Fibroblast of peridontal ligament (primary cell): ENCODE results near the gene UBE2E1.
A peak's percentile ranks its signal among the peaks of the same experiment; 100 is the strongest.
"Not testable (repeated sequence)": the region's sequence is repeated elsewhere in the genome, so short reads cannot be mapped to it uniquely, and the experiment has no call there.

ENCODE experiments used
- DNase-seq: peaks from one replicate; pipeline ENCODE4 v3.0.0-alpha.2; 2010; ENCODE audit errors: extremely low read depth

UBE2E1 gene

DNA sequence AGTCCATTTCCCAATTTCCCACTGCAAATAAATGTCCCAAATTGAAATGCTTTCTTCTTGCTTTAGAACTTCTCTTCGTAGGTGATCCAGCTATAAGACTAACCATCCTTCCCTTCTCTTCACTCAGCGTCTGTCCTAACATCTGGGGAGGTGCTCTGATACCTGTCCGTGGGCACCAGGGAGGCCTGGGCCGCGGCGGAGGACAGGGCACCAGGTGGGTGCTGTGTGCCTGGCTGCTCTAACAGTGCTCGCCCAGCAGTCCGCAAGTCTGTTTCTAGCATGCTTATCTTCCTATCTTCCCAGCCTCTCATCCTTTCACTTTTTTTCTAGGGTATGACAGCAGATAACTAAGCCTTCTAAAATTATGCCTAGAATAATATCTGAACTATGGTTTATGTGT, 73.7 kb downstream of the UBE2E1 start:
- no peak for DNase-seq

DNA sequence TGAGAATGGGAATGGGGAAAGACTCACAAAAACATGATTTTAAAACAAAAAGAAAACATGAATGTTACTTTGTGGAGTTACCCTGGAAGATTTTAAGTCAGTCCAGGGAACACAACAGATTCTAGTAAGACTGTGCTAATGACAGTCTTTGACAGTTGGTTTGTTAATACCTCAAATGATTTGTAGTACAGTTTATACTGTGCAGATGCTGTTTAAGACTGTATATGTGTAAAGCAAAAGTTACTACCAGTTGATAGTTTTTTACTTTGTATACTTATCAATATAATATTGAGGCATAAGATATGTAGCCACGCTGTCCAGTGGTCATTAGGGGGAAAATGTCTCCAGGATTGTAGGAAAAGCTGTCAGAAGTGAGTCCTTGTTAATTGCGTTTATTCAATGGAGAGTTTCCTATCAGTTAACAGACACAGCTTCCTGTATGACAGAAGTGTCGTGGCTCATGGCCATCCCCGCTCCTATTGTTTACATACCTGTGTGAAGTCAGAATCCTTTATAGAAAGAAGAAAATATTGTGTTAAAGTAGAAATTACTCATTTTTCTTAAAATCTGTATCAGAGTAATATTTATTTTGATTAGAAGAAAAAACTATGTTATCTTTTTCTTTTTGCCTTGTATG, 75.1 kb downstream of the UBE2E1 start:
- no peak for DNase-seq

DNA sequence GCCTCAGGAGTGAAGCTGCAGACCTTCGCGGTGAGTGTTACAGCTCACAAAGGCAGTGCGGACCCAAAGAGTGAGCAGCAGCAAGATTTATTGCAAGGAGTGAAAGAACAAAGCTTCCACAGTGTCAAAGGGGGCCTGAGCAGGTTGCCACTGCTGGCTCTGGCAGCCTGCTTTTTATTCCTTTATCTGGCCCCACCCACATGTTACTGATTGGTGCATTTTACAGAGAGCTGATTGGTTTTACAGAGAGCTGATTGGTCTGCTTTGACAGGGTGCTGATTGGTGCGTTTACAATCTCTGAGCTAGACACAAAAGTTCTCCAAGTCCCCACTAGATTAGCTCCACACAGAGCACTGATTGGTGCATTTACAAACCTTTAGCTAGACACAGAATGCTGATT, 76.2 kb downstream of the UBE2E1 start:
- DNase-seq: not testable (repeated sequence)

DNA sequence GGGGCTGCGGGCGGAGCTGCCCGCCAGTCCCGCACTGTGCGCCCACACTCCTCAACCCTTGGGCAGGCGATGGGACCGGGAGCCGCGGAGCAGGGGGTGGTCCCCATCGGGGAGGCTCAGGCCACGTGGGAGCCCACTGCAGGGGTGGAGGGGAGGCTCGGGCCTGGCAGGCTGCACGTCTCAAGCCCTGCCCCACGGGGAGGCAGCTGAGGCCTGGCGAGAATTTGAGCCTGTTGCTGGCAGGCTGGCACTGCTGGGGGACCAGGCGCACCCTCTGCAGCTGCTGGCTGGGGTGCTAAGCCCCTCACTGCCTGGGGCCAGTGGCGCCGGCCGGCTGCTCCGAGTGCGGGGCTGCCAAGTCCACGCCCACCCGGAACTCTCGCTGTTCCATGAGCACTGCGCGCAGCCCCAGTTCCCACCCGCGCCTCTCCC, 76.7 kb downstream of the UBE2E1 start:
- no peak for DNase-seq

DNA sequence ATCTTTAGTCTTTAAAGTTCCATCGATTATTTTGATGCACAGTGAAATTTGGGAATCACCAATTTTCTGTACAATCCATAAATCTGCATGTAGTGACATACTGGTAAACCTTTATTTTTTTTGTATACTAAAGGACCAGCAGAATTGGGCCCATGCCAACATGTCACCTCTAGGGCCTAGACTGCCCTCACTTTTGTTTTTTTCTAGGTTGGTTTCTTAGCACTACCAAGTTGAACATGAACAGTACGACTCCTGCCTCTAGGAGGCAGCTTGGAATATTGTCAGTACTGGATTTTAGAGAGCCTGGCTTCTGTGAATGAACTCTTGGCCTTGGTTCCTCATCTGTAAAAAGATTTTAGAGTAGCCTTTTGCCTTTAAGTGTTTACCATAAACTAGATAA, 78.7 kb downstream of the UBE2E1 start:
- no peak for DNase-seq

DNA sequence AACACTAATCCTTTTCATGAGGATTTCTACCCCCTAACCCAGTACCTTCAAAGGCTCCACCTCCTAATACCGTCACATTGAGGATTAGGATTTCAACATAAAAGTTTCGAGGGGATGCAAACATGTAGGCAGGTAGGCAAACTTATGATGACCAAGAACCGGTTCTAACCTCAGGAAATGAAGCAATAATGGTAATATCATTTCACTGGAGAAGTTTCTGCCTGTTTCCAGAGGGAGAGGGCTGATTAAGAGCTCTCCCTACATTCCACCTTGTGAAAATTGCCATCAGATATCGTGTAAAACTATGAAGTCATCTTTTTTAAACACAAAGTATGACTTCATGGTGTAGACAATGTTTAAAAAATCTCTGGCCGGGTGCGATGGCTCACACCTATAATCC, 79.5 kb downstream of the UBE2E1 start:
- DNase-seq: no peak

DNA sequence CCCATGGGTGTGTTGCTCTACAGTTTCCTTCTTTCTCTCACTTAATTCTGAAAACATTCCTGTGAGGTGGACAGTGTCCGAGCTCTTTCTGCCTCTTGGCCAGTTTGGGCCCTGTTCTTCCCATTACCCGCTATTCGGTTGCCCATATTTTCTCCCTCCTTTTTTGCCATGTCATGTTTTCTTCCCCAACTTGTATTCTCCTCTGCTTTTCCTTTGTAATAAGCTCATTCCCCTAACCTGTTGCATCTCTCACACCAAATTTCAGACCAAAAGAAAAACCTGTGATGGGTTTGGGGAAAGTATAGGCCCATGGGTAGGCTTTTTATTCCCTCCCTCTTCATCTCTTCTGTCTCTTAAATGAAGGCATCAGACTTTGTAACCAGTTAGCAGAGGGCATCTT, 80.6 kb downstream of the UBE2E1 start:
- no peak for DNase-seq

DNA sequence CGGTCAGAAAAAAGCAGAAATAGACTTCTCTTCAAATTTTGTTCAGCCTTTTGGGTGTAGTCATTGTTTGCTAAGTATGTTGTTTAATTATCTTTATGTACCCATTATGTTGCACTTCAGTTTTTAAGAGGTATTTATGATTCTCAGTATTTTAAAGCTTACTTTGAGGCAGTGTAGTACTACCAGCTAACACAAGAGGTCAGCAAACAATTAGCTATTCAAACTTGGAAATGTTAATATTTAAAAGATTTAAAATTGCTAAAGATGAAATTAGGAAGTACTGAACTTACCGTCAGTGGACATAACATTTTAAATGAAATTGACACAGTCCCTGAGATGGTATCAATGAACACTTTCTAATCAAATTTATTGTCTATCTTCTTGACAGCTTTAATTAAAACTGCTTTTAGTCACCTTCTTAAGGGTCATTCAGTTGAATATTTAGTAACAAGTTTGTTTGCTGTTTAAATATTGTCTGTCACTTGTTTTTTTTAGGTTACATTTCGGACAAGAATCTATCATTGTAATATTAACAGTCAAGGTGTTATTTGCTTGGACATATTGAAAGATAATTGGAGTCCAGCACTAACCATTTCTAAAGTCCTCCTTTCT, 83.0 kb downstream of the UBE2E1 start:
- DNase-seq: peak; percentile 76

DNA sequence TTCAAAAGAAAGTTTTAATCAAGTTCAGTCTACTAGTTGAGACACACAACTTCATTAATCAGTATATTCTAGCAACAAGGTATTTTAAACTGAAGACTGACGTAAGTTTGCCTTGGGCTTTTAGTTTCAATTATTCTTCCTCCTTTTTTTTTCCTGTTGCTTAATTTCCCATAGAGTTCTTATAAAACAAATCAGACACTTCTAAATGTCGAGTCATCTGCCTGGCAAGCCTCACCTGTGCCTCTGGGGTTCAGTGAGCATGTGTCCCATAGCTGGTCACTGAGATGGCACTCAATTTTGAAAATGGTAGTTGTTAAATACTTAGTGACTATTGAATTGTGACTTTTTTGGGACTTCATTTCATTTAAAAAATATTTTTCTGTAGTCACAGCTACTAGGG, 83.6 kb downstream of the UBE2E1 start:
- no peak for DNase-seq

DNA sequence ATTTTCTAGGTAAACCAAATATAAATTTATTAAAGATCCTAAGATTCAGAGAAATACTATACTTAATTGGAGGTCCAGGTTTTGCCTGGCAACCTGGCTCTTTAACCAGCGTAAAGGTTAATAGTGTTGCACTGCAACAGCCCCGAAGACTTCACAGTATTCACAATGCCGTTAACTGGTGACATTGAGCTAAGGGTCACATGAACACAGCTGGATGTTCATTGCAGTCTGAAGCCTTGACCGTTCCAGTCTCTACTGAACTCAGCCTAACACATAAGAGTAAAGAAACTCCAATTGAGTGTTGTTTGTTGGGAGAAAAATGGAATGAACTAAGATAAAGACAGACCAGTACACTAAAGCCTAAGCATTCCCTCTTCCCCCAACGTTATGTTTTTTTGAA, 84.2 kb downstream of the UBE2E1 start:
- DNase-seq: no peak

DNA sequence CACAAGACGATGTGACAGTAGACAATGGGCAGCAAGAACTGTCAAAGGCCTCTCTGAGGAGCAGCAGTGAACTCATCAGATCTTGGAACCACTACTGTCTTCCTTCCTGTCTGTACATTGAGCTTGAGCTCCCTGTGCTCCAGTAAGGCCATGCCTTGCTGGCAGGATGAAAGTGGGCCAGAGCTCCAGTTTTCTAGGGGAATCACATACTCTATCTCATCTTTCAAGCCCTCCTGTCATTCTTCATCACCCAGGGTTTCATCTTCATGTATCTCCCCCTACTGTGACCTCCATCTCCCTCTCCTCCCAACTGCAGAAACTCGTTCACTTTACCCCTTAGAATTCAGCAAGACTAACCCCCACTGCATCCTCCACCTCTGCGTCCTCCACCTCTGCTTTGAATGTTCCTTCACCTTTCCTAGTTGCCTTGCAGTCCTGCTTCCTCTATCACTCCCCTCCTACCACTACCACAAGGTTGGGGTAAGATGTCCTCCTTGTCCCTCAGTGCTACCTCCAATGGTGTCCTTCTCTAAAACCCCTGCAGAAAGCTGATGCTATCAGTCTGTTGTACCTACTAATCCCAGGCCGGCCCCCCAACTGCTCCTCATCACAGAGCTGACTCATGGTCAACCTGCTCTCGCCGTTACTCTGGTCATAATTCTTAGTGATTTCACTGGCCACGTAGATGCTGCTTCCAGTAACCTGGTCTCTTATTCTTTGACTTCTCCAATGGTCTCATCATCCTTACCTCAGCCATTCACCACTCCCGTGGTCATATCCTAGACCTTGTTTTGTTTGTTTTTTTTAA, 88.7 kb downstream of the UBE2E1 start:
- DNase-seq: no peak

DNA sequence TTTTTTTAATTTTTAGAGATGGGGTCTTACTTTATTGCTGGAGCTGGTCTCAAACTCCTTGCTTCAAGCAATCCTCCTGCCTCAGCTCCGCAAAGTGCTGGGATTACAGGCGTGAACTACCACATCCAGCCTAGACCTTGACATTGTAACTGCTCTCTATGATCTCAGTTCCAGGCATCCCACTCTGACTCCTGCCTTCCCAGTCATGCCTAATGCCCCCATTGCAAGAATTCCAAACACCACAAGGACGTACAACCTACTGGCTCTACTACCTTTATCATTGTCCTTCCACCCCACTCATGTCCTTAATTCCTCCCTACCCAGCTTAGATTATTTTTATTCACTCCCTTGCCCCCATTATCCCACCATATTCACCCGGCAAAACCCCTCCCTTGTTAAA, 89.4 kb downstream of the UBE2E1 start:
- no peak for DNase-seq

DNA sequence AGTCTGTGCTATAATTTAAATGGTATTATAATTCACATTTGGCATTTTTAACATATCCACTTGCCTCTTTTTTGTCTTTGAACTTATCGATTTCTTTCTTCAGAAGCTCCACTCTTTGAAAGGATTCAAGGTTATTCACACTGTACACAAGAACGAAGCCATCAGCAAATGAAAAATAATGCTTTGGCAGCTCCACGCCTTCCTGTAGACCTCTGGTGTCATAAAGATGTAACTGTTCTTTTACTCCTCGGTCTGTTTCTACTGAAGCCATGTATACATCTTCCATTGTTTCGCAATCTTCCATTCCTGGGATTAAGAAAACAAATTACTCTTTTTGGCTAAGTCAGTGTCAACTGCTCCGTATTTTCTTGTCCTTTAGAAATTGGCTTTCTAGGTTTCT, 95.0 kb downstream of the UBE2E1 start:
- DNase-seq: peak; percentile 33

DNA sequence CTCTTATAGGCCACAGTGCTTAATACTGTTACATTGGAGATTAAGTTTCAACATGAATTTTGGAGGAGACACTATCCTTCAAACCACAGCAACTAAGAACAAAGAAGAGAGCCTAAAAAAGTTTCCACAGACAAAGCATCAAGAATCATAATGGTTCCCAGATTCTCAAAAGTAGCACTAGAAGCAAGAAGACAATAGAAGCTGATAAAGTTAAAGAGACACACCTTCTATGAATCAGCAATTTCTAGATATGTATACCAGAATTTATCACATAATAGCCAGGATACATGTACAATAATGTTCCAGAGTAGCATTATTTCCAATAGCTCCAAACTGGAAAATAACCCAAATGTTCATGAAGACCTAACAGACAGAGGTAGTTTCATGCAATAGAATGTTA, 98.8 kb downstream of the UBE2E1 start:
- no peak for DNase-seq

DNA sequence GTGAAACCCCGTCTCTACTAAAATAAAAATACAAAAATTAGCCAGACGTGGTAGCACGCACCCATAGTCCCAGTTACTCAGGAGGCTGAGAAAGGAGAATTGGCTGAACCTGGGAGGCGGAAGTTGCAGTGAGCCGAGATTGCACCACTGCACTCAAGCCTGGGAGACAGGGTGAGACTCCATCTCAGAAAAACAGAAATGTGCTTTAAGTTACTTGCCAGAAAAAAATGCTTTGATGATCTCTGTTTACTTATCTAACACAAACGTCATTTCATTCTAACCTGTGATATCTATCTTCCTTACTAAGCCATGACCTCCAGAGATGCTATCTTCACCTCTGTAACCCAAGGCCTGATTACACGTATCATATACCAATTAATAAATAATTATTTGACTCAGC, 103.6 kb downstream of the UBE2E1 start:
- no peak for DNase-seq

DNA sequence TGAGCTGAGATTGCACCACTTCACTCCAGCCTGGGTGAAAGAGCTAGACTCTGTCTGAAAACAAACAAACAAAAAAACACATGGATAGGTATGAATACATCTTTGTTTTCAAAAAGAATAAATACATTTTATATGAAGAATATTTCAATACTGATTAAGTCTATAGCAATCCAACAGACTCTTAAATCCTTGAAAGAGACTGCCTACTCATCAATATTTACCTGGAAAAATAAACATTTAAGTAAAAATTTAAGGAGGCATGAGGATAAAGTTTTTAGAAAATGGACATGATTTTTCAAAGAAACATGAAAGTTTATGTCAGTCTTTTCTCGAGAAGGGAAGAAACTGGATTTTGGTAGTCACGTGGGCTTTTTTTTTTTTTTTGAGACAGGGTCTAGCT, 105.6 kb downstream of the UBE2E1 start:
- no peak for DNase-seq

DNA sequence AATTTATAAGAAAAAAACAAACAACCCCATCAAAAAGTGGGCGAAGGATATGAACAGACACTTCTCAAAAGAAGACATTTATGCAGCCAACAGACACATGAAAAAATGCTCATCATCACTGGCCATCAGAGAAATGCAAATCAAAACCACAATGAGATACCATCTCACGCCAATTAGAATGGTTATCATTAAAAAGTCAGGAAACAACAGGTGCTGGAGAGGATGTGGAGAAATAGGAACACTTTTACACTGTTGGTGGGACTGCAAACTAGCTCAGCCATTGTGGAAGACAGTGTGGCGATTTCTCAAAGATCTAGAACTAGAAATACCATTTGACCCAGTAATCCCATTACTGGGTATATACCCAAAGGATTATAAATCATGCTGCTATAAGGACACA, 106.6 kb downstream of the UBE2E1 start:
- DNase-seq: not testable (repeated sequence)

DNA sequence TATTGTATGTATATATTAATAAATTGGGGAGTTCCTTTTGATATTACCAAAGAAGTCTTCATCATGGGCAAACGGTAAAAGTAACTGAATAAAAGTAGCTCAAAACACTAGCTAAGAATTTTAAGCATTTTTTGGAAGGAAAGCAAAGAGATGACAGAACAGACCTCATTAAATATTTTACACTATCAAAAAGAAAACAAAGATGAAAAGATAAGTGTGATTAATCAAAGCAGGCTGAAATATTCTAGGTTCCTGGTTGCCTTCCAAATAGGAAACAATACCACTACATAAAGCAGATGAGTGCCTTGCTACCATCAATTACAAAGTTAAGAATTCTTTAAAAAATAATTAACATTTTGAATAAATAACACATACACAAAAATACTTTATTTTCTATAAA, 107.4 kb downstream of the UBE2E1 start:
- DNase-seq: no peak

DNA sequence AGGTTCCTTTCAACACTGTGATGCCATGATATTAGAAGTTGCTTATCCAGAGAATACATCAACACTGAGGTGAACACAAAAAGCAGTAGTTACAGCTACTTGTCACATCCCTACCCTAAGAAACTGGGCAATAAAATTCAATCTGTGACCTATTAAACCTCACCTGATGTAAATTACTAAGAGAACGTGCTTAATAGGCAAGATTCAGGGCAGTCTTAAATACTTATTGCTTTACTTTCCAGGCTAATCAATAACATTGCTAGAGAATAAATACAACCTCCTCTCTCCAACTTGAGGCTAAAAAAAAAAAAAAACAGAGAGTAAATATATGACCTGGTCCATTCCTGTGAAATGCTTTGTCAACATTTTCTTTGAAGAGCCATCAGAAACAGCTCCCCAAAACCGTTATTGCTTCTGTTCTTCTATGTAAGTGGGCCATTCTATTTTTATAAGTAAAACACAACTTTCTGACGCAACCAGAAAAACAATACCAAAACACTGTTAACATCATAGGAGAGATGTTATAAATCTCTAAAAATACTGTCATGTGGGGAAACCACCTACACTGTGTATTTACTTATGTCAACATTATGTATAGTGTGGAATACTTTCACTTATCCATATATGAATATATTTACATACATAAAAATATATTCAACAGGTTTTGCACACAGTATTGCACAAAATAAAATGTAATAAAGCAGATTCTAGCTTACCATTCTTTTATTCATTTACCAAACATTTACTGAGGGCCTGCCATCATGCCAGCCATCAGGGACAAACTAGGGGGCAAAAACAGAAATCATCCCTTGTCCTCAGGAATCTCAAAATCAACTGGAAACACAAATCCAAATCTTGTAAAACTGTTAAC, 108.4 kb downstream of the UBE2E1 start:
- no peak for DNase-seq

DNA sequence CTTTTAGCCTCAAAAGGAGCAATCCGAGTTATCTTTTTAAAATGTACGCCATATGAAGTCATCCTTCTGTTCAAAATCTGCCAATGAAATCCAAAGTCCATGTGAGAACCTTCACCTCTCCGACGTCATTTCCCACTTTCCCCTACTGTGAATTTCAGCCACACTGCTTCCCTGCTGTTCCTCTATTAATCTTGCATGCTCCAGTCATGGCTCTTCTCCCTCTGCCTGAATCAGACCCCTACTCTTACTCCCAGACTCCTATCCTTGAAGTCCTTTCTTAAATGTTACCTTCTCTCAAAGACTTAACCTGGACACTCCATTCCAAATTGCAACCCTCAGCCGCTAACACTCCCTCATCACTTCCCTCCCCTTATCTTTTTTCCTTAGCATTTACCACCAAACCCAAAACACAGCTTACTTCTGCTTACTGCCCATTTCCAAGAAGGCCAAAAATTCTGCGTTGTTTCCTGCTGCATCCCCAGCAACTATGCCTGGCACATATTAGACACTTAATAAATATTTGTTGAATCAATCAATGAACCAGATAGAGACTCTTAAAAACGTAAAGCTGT, 109.9 kb downstream of the UBE2E1 start:
- DNase-seq: peak; percentile 46

DNA sequence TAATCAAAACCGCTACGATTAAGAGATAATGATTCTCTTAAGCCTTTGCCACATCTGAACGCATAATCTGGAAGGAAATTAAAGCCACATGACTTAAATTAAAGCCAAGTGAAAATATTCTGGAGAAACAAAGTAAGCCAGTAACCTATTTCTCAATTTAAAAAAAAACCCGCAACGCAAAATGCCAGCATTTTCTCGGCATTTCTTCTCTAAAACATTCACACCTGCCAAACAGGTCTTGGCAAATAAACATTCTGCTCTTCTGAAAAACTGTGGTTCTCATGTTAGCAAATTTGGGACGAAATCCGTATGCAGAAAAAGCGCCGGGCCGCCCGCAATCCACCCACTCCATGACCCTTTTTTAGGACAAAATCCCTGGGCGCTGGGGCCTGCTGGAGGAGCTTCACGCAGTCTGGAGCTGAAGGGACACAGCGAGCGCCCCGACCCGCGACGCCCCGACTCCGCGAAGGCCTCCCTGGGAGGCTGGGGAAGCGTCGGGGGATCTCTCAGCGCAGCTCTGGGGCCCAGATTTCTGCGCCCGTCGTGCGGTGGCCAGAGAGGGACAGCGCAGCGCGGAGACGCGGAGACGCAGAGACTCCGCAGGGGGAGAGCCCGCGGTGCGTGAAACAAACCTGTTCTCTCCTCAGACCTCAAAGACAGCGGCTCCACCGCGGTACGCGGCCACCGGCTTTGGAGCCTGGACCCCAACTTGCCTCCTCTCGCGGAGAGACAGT, 110.6 kb downstream of the UBE2E1 start:
- peak; percentile 39 for DNase-seq
